Caco-2 (cell line): ENCODE measurements around the gene NXN. TPM values are rescaled to one million over a fixed set of nuclear protein-coding genes. Genes with fewer than 3 reads are reported as not detected.

ENCODE experiments used
- BruUV-seq: library from RNA; stranded (reverse); fragments of 400-500 nt; replicated peaks from 2 replicates; lab custom pipeline; 2021; lab: Mats Ljungman, UMichigan
- CTCF ChIA-PET: fragments of 300-600 bp; sonication (Branson Sonifier 250); formaldehyde crosslinking; loops from one replicate; lab custom pipeline; 2022; ENCODE audit warnings: antibody characterized with exemption; lab: Charles Lee
- POLR2A ChIA-PET: fragments of 300-600 bp; sonication (Branson Sonifier 250); formaldehyde crosslinking; loops from one replicate; lab custom pipeline; 2022; ENCODE audit warnings: antibody characterized with exemption; lab: Charles Lee
- DNase-seq, 2 experiments: peaks; one replicate each; pipeline versions ENCODE4 v3.0.0 to v3.0.0-alpha.2; 2020 to 2022
- H3K27me3 ChIP-seq: replicated peaks from 2 replicates; pipeline ENCODE4 v1.6.0; 2011; ENCODE audit warnings: low read length; ENCODE audit not compliant: control insufficient read depth, insufficient read depth
- H3K36me3 ChIP-seq: 2 replicates; pipeline ENCODE4 v1.5.1; 2011; ENCODE audit warnings: low read length; ENCODE audit not compliant: control insufficient read depth, insufficient read depth
- H3K4me1 ChIP-seq: fragments of 250-450 bp; sonication (Bioruptor Pico); 2 replicates; pipeline ENCODE4 v1.5.1; 2020; ENCODE audit warnings: mild to moderate bottlenecking
- H3K4me3 ChIP-seq: 2 replicates; pipeline ENCODE4 v1.5.1; 2011; ENCODE audit warnings: low read depth, mild to moderate bottlenecking, control low read depth, low read length
- H3K9me3 ChIP-seq: fragments of 250-450 bp; sonication (Bioruptor Pico); 2 replicates; pipeline ENCODE4 v1.5.1; 2020; ENCODE audit warnings: mild to moderate bottlenecking, moderate library complexity
- H3K27ac Mint-ChIP-seq: one replicate; pipeline ENCODE4 v1.8.0; 2022; ENCODE audit warnings: mixed read lengths; ENCODE audit not compliant: unreplicated experiment
- H3K27me3 Mint-ChIP-seq: one replicate; pipeline ENCODE4 v1.8.0; 2022; ENCODE audit warnings: mixed read lengths; ENCODE audit not compliant: insufficient read depth, unreplicated experiment
- H3K36me3 Mint-ChIP-seq: one replicate; pipeline ENCODE4 v1.8.0; 2022; ENCODE audit warnings: mild to moderate bottlenecking, mixed read lengths; ENCODE audit not compliant: insufficient read depth, unreplicated experiment
- H3K4me1 Mint-ChIP-seq: one replicate; pipeline ENCODE4 v1.8.0; 2022; ENCODE audit warnings: low read depth, mixed read lengths; ENCODE audit not compliant: unreplicated experiment
- H3K4me3 Mint-ChIP-seq: one replicate; pipeline ENCODE4 v1.8.0; 2022; ENCODE audit warnings: mild to moderate bottlenecking, moderate library complexity, mixed read lengths; ENCODE audit not compliant: unreplicated experiment
- H3K9me3 Mint-ChIP-seq: one replicate; pipeline ENCODE4 v1.8.0; 2022; ENCODE audit warnings: mixed read lengths; ENCODE audit not compliant: unreplicated experiment
- CTCF ChIP-seq, 2 experiments: fragments of 200-600 bp in 1 of 2; IDR thresholded peaks; 1 replicate in 1 of 2; 2 replicates in 1 of 2; pipeline versions ENCODE4 v1.5.1 to v1.8.0; 2011 to 2022; ENCODE audit warnings: antibody characterized with exemption in 1 of 2, control low read depth in 1 of 2, inconsistent platforms in 1 of 2, low read depth in 1 of 2, low read length in 1 of 2, mild to moderate bottlenecking in 1 of 2, moderate library complexity in 1 of 2; ENCODE audit not compliant: insufficient read depth in 1 of 2, severe bottlenecking in 1 of 2, unreplicated experiment in 1 of 2
- intact Hi-C: fragments of 100-400 bp; cut with micrococcal nuclease; formaldehyde crosslinking; loops from one replicate; pipeline ENCODE4 v1.10.0; 2022; ENCODE audit not compliant: unreplicated experiment
- total RNA-seq: library from RNA; stranded (reverse); gene quantifications from 2 replicates; pipeline ENCODE4 v1.2.3, GENCODE V29; 2022

The NXN gene
- total RNA-seq, 1 experiment from 2014 or later: 76.7 TPM

DNA sequence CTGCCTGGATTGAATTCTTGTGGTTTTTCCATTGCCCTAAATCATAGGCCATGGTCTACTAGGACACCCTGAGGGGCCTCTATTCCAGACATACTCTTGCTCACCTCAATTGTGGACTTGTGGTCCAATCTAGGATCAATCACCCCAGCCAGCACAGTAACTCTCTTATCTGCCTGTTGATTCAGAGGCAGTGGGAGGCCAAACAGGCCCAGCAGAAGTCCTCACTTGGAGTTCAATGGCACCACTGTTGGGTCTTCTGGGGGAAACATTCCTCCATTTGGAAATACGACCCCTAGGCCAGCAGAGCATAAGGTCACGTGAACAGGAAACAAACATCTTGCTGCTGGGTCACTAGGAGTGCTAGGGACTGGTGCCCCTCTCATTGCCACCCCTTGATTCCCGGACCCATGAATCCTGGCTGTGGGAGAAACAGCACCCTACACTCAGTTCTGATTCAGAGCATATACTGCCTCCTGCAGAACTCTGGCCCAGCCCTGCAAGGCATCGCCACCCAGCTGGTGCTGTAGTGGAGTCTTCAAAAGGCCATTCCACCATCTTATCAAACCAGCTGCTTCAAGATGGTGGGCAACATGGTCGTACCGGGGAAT, 6.8 kb upstream of the NXN start:
- Histone ChIP-seq H3K27me3 (no peaks in the 10 kb centered on the region), H3K4me1 (no peaks in the 10 kb centered on the region), H3K4me3 (no peak overlapping the region), H3K36me3 (no peaks in the 10 kb centered on the region), H3K9me3 (no peaks in the 10 kb centered on the region)
- Mint-ChIP-seq H3K4me1 (peaks cover under 1% of the 10 kb centered on the region), H3K27ac (no peak overlapping the region), H3K4me3 (no peak overlapping the region), H3K36me3 (no peaks in the 10 kb centered on the region), H3K27me3 (no peaks in the 10 kb centered on the region), H3K9me3 (no peaks in the 10 kb centered on the region)
- CTCF ChIA-PET: no interaction called here
- no peak for DNase-seq
- no peak for TF ChIP-seq CTCF (IDR thresholded peaks at IDR 0.05; ENCODE audit: insufficient read depth in 1 of 2, low read depth in 1 of 2, low read length in 1 of 2, severe bottlenecking in 1 of 2, unreplicated experiment in 1 of 2)
- no TSS peak for BruUV-seq
- POLR2A ChIA-PET: no interaction called here
- intact Hi-C loops: no loop called here

DNA sequence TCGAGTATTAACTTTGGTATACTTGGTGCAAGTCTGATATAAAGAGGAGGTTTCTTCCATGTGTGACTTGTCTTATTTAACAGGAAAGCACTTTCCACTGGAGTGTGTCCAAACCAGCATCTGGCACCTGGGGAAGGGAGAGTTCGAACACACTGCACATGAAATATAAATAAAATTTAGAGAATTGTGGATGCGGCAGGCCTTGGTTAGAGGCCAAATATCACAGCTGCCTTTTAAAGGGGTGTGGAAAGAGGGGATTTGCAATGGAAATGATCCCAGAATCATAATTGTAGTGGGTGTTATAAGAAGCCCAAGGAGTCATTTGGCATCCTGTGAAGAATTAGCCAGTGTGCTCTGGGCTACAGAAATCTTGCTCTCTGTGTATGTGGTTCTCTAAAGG, 4.3 kb upstream of the NXN start:
- Mint-ChIP-seq H3K9me3 (no peaks in the 10 kb centered on the region), H3K27me3 (no peaks in the 10 kb centered on the region), H3K4me3 (no peak overlapping the region), H3K36me3 (peaks cover 6% of the 10 kb centered on the region), H3K27ac (no peak overlapping the region), H3K4me1 (peaks cover 13% of the 10 kb centered on the region)
- Histone ChIP-seq H3K27me3 (no peaks in the 10 kb centered on the region), H3K4me1 (peaks cover 4% of the 10 kb centered on the region; the same call in 1 of the 2 replicates), H3K36me3 (no peaks in the 10 kb centered on the region), H3K4me3 (no peak overlapping the region), H3K9me3 (no peaks in the 10 kb centered on the region)
- ChIA-PET CTCF (no interaction called here), POLR2A (no interaction called here)
- DNase-seq: no peak
- no peak for TF ChIP-seq CTCF (IDR thresholded peaks at IDR 0.05; ENCODE audit: insufficient read depth in 1 of 2, low read depth in 1 of 2, low read length in 1 of 2, severe bottlenecking in 1 of 2, unreplicated experiment in 1 of 2)
- intact Hi-C loops: no loop called here
- no TSS peak for BruUV-seq

- ChIA-PET CTCF (interaction anchor here (0.5 to 2.8 kb wide), 22 partner anchors 8 to 782 kb away, joined by 3 to 54 read pairs (median 4); partner anchors contain the start of genes GEMIN4, GLOD4, MRM3 and TIMM22), POLR2A (interaction anchor here (0.7 to 2.5 kb wide), 3 partner anchors 26 to 569 kb away, joined by 3 to 8 read pairs (median 4); no protein-coding TSS in a partner anchor)
- peaks cover 13% of the 10 kb centered on the region for H3K4me1 Mint-ChIP-seq
- TSS peak; percentile 43 for BruUV-seq
- H3K4me3 Mint-ChIP-seq: peak overlapping the region; percentile 99
- no peak for TF ChIP-seq CTCF (IDR thresholded peaks at IDR 0.05; ENCODE audit: insufficient read depth in 1 of 2, low read depth in 1 of 2, low read length in 1 of 2, severe bottlenecking in 1 of 2, unreplicated experiment in 1 of 2)
- peak overlapping the region; percentile 54 for H3K27ac Mint-ChIP-seq
- intact Hi-C loops: loop anchor here (1.0 to 2.0 kb wide), 3 partner anchors 186 to 569 kb away; no protein-coding TSS in a partner anchor
- Histone ChIP-seq H3K4me3 (no peak overlapping the region), H3K36me3 (no peaks in the 10 kb centered on the region), H3K4me1 (peaks cover 11% of the 10 kb centered on the region; the same call in 1 of the 2 replicates), H3K27me3 (no peaks in the 10 kb centered on the region), H3K9me3 (no peaks in the 10 kb centered on the region)
- no peaks in the 10 kb centered on the region for H3K27me3 Mint-ChIP-seq
- no peaks in the 10 kb centered on the region for H3K9me3 Mint-ChIP-seq
- no peak for DNase-seq
- peaks cover 24% of the 10 kb centered on the region for H3K36me3 Mint-ChIP-seq
Measured at GRCh38 chr17:981292-981658, 1.7 kb upstream of the NXN start.
